K562 (cell line): ENCODE data around the gene MYOM1. TPM values are rescaled to one million over a fixed set of nuclear protein-coding genes. Genes with fewer than 3 reads are reported as not detected.
A peak's percentile ranks its signal among the peaks of the same experiment; 100 is the strongest.

Experiments
- ARHGAP35 ChIP-seq: fragments of 450-650 bp; IDR thresholded peaks from 2 replicates; pipeline ENCODE4 v1.6.1; 2018; ENCODE audit not compliant: partially characterized antibody
- CBX2 ChIP-seq: fragments of 200-600 bp; sonication (generic); IDR thresholded peaks from one replicate; pipeline ENCODE4 v1.6.1; 2012; ENCODE audit warnings: mild to moderate bottlenecking, low read length, inconsistent platforms; ENCODE audit not compliant: insufficient read depth, poor library complexity, severe bottlenecking
- CBX8 ChIP-seq: fragments of 200-600 bp; sonication (generic); IDR thresholded peaks from 2 replicates; pipeline ENCODE4 v1.6.1; 2012; ENCODE audit warnings: borderline replicate concordance, mixed run types, low read depth, mild to moderate bottlenecking, moderate library complexity, mixed read lengths, low read length, control low read depth, inconsistent platforms; ENCODE audit not compliant: poor library complexity, severe bottlenecking; ENCODE audit errors: extremely low read depth
- HEY1 ChIP-seq: fragments of 250-450 bp; sonication (Bioruptor Pico); IDR thresholded peaks from 2 replicates; pipeline ENCODE4 v1.5.0; 2020; ENCODE audit warnings: mild to moderate bottlenecking, moderate library complexity, borderline replicate concordance
- IRF2 ChIP-seq: sonication (generic); formaldehyde crosslinking; IDR thresholded peaks from 2 replicates; pipeline ENCODE4 v1.8.1; 2022; ENCODE audit warnings: mild to moderate bottlenecking, missing genetic modification reagents
- NBN ChIP-seq: fragments of 450-650 bp; IDR thresholded peaks from 2 replicates; pipeline ENCODE4 v1.6.1; 2016; ENCODE audit warnings: low read depth, mild to moderate bottlenecking
- NFIX ChIP-seq: fragments of 250-450 bp; sonication (Bioruptor Pico); IDR thresholded peaks from 2 replicates; pipeline ENCODE4 v1.4.0; 2020; ENCODE audit warnings: low read depth, mild to moderate bottlenecking, moderate library complexity
- POU5F1 ChIP-seq: fragments of 150-350 bp; IDR thresholded peaks from 2 replicates; pipeline ENCODE4 v1.6.1; 2014; ENCODE audit warnings: borderline replicate concordance, low read length, low read depth, mild to moderate bottlenecking; ENCODE audit not compliant: partially characterized antibody
- STAT5B ChIP-seq: fragments of 250-450 bp; sonication (Bioruptor Pico); IDR thresholded peaks from 2 replicates; pipeline ENCODE4 v1.8.0; 2021; ENCODE audit warnings: mild to moderate bottlenecking, inconsistent platforms
- ZNF134 ChIP-seq: fragments of 250-450 bp; sonication (Bioruptor Pico); conservative IDR thresholded peaks from 2 replicates; pipeline ENCODE4 v1.4.0; 2020
- ZNF354B ChIP-seq: fragments of 250-450 bp; sonication (Bioruptor Pico); IDR thresholded peaks from 2 replicates; pipeline ENCODE4 v1.4.0; 2020
- ZNF57 ChIP-seq: fragments of 450-650 bp; formaldehyde crosslinking; IDR thresholded peaks from 2 replicates; pipeline ENCODE4 v1.4.0; 2020; ENCODE audit warnings: mild to moderate bottlenecking, moderate library complexity
- ZNF717 ChIP-seq: fragments of 250-450 bp; sonication (Bioruptor Pico); IDR thresholded peaks from 2 replicates; pipeline ENCODE4 v1.5.0; 2021
- polyA plus RNA-seq, 8 experiments: library from polyadenylated mRNA; depleted of rRNA in 4 of 8; stranded (reverse) in 5 of 8; unstranded in 3 of 8; fragments of >200 nt; fragmentation: Nextera tagmentation in 2 of 8; fragmentation: Illumina TruSeq in 1 of 8; extraction: Ambion mirVana in 2 of 8; extraction: Trizol in 1 of 8; gene quantifications; 2 replicates each; pipeline versions ENCODE4 v1.2.1 to v1.2.3, GENCODE V29; 2011 to 2014; ENCODE audit warnings: inconsistent platforms in 1 of 8, missing spikeins in 1 of 8
- total RNA-seq, 7 experiments: library from RNA; depleted of rRNA in 6 of 7; stranded (reverse); fragments of >200 nt in 6 of 7; fragmentation: Illumina TruSeq in 2 of 7; extraction: Trizol in 2 of 7; gene quantifications; 2 replicates each; pipeline versions ENCODE4 v1.2.1 to v1.2.3, GENCODE V29; 2011 to 2021; ENCODE audit warnings: low replicate concordance in 1 of 7
- TF ChIP-seq, protein P1 (sequence below): sonication (generic); formaldehyde crosslinking; IDR thresholded peaks from 2 replicates; pipeline ENCODE4 v1.8.0; 2022; ENCODE audit warnings: mild to moderate bottlenecking, low read depth, missing genetic modification reagents
- TF ChIP-seq, protein P2 (sequence below): sonication (generic); formaldehyde crosslinking; IDR thresholded peaks from 2 replicates; pipeline ENCODE4 v1.8.0; 2022; ENCODE audit warnings: missing genetic modification reagents, mild to moderate bottlenecking, borderline replicate concordance
- TF ChIP-seq, protein P3 (sequence below): fragments of 200-400 bp; formaldehyde crosslinking; IDR thresholded peaks from 2 replicates; pipeline ENCODE4 v1.6.1; 2017; ENCODE audit warnings: mild to moderate bottlenecking, low read depth, low read length, moderate library complexity
- TF ChIP-seq, protein P4 (sequence below): IDR thresholded peaks from 3 replicates; pipeline ENCODE4 v1.6.1; 2011; ENCODE audit warnings: borderline replicate concordance, mild to moderate bottlenecking; ENCODE audit not compliant: insufficient read length, insufficient read depth
- TF ChIP-seq, protein P5 (sequence below): fragments of 250-450 bp; sonication (Bioruptor Pico); IDR thresholded peaks from 2 replicates; pipeline ENCODE4 v1.5.0; 2021; ENCODE audit warnings: mild to moderate bottlenecking, moderate library complexity

The MYOM1 gene
- total and polyA plus RNA-seq, 9 of the 15 experiments (the other 6 are each of a cell fraction or from before 2014, with no cell fraction given) = 0.01 to 0.62 (median 0.25) TPM

DNA sequence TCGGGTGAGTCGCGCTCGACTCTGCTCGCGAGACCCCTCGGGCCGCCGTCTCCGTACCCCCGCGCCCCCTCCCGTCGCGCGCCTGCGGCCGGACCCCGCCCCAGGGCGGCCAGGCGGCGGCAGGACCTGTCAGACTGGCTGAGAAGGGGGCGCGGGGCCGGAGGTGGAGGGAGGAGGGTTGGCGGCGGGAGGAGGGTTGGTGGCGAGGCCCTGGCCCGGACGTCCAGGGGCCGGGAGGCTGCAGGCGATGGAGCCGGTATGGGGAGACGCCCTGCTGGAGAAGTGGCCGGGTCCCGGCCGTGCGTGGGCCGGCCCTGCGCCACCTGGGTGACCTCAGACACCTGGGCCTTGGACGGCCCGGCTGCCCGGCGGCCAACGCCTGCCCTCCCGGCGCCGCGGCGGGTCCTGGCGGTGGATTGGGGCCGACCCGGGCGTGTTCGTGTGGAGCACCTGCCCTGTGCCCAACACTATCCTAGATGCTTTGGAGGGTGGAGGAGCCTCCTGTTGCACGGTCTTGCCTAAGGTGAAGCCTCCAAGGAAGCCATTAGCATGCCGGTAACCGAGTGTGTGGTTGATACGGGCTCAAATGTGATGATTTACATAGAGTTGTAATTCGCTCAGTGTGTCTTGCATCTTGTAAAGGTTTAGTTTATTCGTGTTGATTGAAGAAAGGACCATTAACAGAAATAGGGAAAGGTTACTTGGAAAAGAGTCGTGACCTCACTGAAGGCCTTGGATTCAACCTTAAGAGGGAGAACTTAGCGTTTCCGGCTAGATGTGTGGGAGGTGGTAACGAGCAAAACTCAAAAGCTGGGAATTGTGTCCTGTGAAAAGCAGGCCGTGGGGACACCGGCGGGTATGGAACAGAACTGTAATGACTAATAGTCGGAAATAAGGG lies 42.7 kb upstream of the MYOM1 start (continued):
- TF ChIP-seq ZNF717 (CRISPR knock-in tag) = no peak
- TF ChIP-seq, protein P1, sequence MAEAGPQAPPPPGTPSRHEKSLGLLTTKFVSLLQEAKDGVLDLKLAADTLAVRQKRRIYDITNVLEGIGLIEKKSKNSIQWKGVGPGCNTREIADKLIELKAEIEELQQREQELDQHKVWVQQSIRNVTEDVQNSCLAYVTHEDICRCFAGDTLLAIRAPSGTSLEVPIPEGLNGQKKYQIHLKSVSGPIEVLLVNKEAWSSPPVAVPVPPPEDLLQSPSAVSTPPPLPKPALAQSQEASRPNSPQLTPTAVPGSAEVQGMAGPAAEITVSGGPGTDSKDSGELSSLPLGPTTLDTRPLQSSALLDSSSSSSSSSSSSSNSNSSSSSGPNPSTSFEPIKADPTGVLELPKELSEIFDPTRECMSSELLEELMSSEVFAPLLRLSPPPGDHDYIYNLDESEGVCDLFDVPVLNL (CRISPR knock-in tag) = no peak
- no peak for TF ChIP-seq STAT5B (CRISPR knock-in tag)
- TF ChIP-seq, protein P2, sequence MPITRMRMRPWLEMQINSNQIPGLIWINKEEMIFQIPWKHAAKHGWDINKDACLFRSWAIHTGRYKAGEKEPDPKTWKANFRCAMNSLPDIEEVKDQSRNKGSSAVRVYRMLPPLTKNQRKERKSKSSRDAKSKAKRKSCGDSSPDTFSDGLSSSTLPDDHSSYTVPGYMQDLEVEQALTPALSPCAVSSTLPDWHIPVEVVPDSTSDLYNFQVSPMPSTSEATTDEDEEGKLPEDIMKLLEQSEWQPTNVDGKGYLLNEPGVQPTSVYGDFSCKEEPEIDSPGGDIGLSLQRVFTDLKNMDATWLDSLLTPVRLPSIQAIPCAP (CRISPR knock-in tag) = no peak
- no peak for TF ChIP-seq CBX8
- TF ChIP-seq ZNF57 (CRISPR knock-in tag) = no peak
- no peak for TF ChIP-seq POU5F1
- TF ChIP-seq, protein P3, sequence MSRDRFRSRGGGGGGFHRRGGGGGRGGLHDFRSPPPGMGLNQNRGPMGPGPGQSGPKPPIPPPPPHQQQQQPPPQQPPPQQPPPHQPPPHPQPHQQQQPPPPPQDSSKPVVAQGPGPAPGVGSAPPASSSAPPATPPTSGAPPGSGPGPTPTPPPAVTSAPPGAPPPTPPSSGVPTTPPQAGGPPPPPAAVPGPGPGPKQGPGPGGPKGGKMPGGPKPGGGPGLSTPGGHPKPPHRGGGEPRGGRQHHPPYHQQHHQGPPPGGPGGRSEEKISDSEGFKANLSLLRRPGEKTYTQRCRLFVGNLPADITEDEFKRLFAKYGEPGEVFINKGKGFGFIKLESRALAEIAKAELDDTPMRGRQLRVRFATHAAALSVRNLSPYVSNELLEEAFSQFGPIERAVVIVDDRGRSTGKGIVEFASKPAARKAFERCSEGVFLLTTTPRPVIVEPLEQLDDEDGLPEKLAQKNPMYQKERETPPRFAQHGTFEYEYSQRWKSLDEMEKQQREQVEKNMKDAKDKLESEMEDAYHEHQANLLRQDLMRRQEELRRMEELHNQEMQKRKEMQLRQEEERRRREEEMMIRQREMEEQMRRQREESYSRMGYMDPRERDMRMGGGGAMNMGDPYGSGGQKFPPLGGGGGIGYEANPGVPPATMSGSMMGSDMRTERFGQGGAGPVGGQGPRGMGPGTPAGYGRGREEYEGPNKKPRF = no peak
- no peak for TF ChIP-seq ZNF354B
- TF ChIP-seq, protein P4, sequence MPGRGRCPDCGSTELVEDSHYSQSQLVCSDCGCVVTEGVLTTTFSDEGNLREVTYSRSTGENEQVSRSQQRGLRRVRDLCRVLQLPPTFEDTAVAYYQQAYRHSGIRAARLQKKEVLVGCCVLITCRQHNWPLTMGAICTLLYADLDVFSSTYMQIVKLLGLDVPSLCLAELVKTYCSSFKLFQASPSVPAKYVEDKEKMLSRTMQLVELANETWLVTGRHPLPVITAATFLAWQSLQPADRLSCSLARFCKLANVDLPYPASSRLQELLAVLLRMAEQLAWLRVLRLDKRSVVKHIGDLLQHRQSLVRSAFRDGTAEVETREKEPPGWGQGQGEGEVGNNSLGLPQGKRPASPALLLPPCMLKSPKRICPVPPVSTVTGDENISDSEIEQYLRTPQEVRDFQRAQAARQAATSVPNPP = no peak
- TF ChIP-seq, protein P5, sequence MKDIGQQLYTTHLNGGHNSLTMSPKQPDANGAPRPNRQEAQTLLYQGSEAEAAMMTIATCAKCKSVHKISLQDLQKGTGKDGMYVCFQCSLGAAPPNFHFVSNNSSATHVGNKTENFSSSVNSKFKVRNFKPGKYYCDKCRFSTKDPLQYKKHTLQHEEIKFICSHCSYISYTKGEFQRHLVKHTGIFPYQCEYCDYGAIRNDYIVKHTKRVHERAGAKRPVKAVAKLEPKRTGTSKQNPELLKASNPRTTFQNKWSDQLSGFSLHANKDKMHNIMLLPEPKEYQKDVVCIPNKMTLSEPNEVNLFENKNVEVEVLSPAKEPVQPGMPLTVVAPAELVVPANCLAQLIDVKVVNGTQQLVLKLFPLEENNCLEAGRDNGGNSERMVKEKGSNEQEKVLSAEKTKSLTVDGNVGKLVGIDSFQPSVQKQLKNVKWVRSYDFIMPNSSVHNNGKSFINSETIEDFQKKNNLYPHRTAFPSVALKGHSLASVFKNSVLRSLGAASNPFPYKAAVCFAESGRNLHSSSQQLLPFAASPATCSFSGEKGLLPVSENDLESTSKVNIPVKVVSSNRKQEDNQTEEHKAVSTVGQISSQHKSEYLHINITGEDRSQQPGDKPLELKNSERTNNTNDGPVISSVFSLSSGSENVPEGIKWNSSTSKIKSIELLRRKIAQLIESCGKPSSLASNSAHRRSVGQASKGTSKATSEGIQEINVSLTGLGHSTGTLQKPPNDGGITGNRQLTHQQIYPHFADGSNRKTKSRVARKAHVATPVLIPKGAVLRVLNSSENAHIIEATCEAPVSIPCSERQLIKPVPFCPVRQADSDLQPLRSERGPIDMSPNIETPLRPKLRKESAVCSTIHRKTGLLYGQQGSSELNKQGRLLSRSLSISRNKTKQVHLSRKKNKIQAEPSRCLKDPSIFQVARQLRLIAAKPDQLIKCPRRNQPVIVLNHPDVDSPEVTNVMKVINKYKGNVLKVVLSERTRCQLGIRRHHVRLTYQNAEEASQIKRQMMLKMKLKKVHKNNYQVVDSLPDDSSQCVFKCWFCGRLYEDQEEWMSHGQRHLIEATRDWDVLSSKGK (CRISPR knock-in tag) = no peak
- TF ChIP-seq ZNF134 (CRISPR knock-in tag) = no peak
- TF ChIP-seq ARHGAP35 = no peak
- no peak for TF ChIP-seq IRF2
- TF ChIP-seq CBX2 = no peak
- peak; percentile 41; the same call in 1 of the 2 replicates for TF ChIP-seq NBN
- TF ChIP-seq HEY1 = no peak
- TF ChIP-seq NFIX = no peak
